Measurements from ENCODE around the gene THAP4. TPM values are rescaled to one million over a fixed set of nuclear protein-coding genes. Genes with fewer than 3 reads are reported as not detected.

The THAP4 gene
- total RNA-seq, 2 donors from 2014 or later, result 44.4 to 59.0 TPM

- no peak for DNase-seq
- WGBS, 2 donors, result 80 to 81% methylated on average over 10 to 11 of the region's 11 CpGs
- Histone ChIP-seq H3K27me3 (no peaks in the 10 kb centered on the region), H3K4me1 (peaks cover 6% of the 10 kb centered on the region), H3K27ac (no peak overlapping the region), H3K36me3 (replicated peaks in 1 of 2; ENCODE audit: insufficient read depth in 1 of 2, low read depth in 2 of 2) (no peaks in the 10 kb centered on the region), H3K9me3 (no peaks in the 10 kb centered on the region), H3K4me3 (no peak overlapping the region)
- TF ChIP-seq CTCF (IDR thresholded peaks at IDR 0.05) (no peak), POLR2A (IDR thresholded peaks at IDR 0.05) (no peak)
- no peak for ATAC-seq
- intact Hi-C loops (cut with DNase I), result no loop called here
Measured at GRCh38 chr2:241618829-241619228, 18.1 kb downstream of the THAP4 start.

- DNase-seq (no peak), ATAC-seq (no peak)
- Histone ChIP-seq H3K27me3 (no peaks in the 10 kb centered on the region), H3K4me3 (no peak overlapping the region), H3K4me1 (peaks cover 6% of the 10 kb centered on the region), H3K36me3 (replicated peaks in 1 of 2; ENCODE audit: insufficient read depth in 1 of 2, low read depth in 2 of 2) (no peaks in the 10 kb centered on the region), H3K9me3 (no peaks in the 10 kb centered on the region), H3K27ac (peak overlapping the region in 1 of 4 donors; percentile 34)
- intact Hi-C loops (cut with DNase I), result no loop called here
- no peak for TF ChIP-seq CTCF (IDR thresholded peaks at IDR 0.05)
- no peak for TF ChIP-seq POLR2A (IDR thresholded peaks at IDR 0.05)
- 88 to 89% methylated on average over 5 of the region's 5 CpGs for WGBS, 2 donors
Measured at GRCh38 chr2:241618296-241618805, 18.6 kb downstream of the THAP4 start.

- ATAC-seq (peak; percentile 75), DNase-seq (peak in 2 of 4 donors; percentile 31 to 45)
- Histone ChIP-seq H3K27ac (peak overlapping the region in 2 of 4 donors; percentile 22 to 34), H3K27me3 (no peaks in the 10 kb centered on the region), H3K4me1 (peaks cover 6% of the 10 kb centered on the region), H3K9me3 (no peaks in the 10 kb centered on the region), H3K4me3 (no peak overlapping the region), H3K36me3 (replicated peaks in 1 of 2; ENCODE audit: insufficient read depth in 1 of 2, low read depth in 2 of 2) (no peaks in the 10 kb centered on the region)
- whole genome bisulfite sequencing, 2 donors, result 53 to 54% methylated on average over 15 of the region's 15 CpGs
- intact Hi-C loops (cut with DNase I), result no loop called here
- no peak for TF ChIP-seq CTCF (IDR thresholded peaks at IDR 0.05)
- no peak for TF ChIP-seq POLR2A (IDR thresholded peaks at IDR 0.05)
Measured at GRCh38 chr2:241617431-241618154, 19.4 kb downstream of the THAP4 start.

GRCh38 chr2:241616168-241617125 lies 20.5 kb downstream of the THAP4 start:
- DNase-seq, result peak in 1 of 4 donors; percentile 24
- Histone ChIP-seq H3K36me3 (replicated peaks in 1 of 2; ENCODE audit: insufficient read depth in 1 of 2, low read depth in 2 of 2) (no peaks in the 10 kb centered on the region), H3K27me3 (no peaks in the 10 kb centered on the region), H3K4me1 (peaks cover 6% of the 10 kb centered on the region), H3K9me3 (no peaks in the 10 kb centered on the region), H3K27ac (peak overlapping the region in 1 of 4 donors; percentile 34), H3K4me3 (no peak overlapping the region)
- WGBS, 2 donors, result 78% methylated on average over 30 of the region's 30 CpGs
- intact Hi-C loops (cut with DNase I), result no loop called here
- ATAC-seq, result no peak
- no peak for TF ChIP-seq POLR2A (IDR thresholded peaks at IDR 0.05)
- TF ChIP-seq CTCF (IDR thresholded peaks at IDR 0.05), result no peak

Measured in body of pancreas (tissue), 4 donors.